AG04450 (cell line): Measurements from ENCODE around the gene GAL3ST3. TPM values are rescaled to one million over a fixed set of nuclear protein-coding genes. Genes with fewer than 3 reads are reported as not detected.
A peak's percentile ranks its signal among the peaks of the same experiment; 100 is the strongest.

Experiments used
- CTCF ChIA-PET: fragments of 300-600, 350-600 bp; formaldehyde crosslinking; extraction: SDS; loops from one replicate; lab custom pipeline; 2022; ENCODE audit warnings: antibody characterized with exemption, inconsistent platforms; lab: Charles Lee
- POLR2A ChIA-PET: fragments of 350-600 bp; formaldehyde crosslinking; extraction: SDS; loops from one replicate; lab custom pipeline; 2021; ENCODE audit warnings: antibody characterized with exemption, inconsistent platforms; lab: Yijun Ruan, JAX
- DNase-seq: peaks from one replicate; pipeline ENCODE4 v3.0.0-alpha.2; 2011; ENCODE audit warnings: low read depth, low spot score
- H3K27ac ChIP-seq: one replicate; pipeline ENCODE4 v1.5.1; 2012; ENCODE audit warnings: low read depth, low read length, control low read depth
- H3K27me3 ChIP-seq: one replicate; pipeline ENCODE4 v1.6.0; 2012; ENCODE audit warnings: low read length; ENCODE audit not compliant: control insufficient read depth, insufficient read depth
- H3K4me3 ChIP-seq: 2 replicates; pipeline ENCODE4 v1.5.1; 2011; ENCODE audit warnings: mild to moderate bottlenecking, low read depth, low read length, control low read depth
- H3K9me3 ChIP-seq: 2 replicates; pipeline ENCODE4 v1.5.1; 2012; ENCODE audit warnings: low read length; ENCODE audit not compliant: control insufficient read depth, insufficient read depth
- CTCF ChIP-seq: IDR thresholded peaks from 2 replicates; pipeline ENCODE4 v1.5.1; 2011; ENCODE audit warnings: low read depth, low read length, control low read depth, inconsistent platforms
- polyA plus RNA-seq: library from polyadenylated mRNA; depleted of rRNA; stranded (reverse); fragments of >200 nt; gene quantifications from 2 replicates; pipeline ENCODE4 v1.2.3, GENCODE V29; 2011

GAL3ST3 gene
- polyA plus RNA-seq, 1 experiment, result 0.11 TPM

GRCh38 chr11:66073669-66074068 lies 24.7 kb upstream of the GAL3ST3 start:
- ChIA-PET POLR2A (interaction anchor here (0.6 kb wide), 1 partner anchor 72 kb away, joined by 3 read pairs; the partner anchor contains the start of genes BANF1 and EIF1AD), CTCF (interaction anchor here (0.7 to 1.2 kb wide), 2 partner anchors 40 to 998 kb away, joined by 3 to 4 read pairs; no protein-coding TSS in a partner anchor)
- TF ChIP-seq CTCF, result no peak
- no peak overlapping the region for H3K4me3 ChIP-seq
- H3K9me3 ChIP-seq, result no peaks in the 10 kb centered on the region
- no peak for DNase-seq
- H3K27ac ChIP-seq, result no peak overlapping the region
- H3K27me3 ChIP-seq, result no peaks in the 10 kb centered on the region

- no peak for TF ChIP-seq CTCF
- no peaks in the 10 kb centered on the region for H3K27me3 ChIP-seq
- no peak overlapping the region for H3K4me3 ChIP-seq
- no peaks in the 10 kb centered on the region for H3K9me3 ChIP-seq
- DNase-seq, result no peak
- no peak overlapping the region for H3K27ac ChIP-seq
- CTCF ChIA-PET, result interaction anchor here (0.5 to 1.5 kb wide), 4 partner anchors 15 to 1039 kb away, joined by 3 read pairs; no protein-coding TSS in a partner anchor
- POLR2A ChIA-PET, result no interaction called here
Measured at GRCh38 chr11:66072518-66072917, 23.6 kb upstream of the GAL3ST3 start.

- TF ChIP-seq CTCF, result no peak
- no peaks in the 10 kb centered on the region for H3K27me3 ChIP-seq
Measured at GRCh38 chr11:66072081-66072480, 23.1 kb upstream of the GAL3ST3 start.

DNA sequence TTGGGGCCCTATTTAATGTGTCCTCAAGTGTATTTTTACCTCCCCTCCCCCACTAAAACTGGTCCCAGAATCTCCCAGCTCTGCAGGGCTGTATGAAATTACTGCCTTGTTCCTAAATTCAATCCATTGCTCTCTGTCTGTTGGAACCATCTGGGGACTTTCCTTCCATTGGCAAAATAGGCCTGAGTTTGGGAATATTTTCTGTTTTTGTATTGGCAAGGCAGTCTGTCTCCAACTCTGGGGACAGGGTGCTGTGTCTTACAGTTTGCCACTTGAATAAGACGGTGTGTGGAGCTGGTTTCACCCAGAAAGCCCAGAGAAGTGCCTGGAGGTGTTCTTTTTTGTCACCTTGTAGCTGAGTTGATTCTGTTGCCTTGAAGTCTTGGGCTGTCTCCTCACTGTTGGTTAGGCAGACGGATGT lies 22.4 kb upstream of the GAL3ST3 start:
- TF ChIP-seq CTCF, result no peak
- H3K27ac ChIP-seq, result peak overlapping the region; percentile 39
- no peaks in the 10 kb centered on the region for H3K9me3 ChIP-seq
- POLR2A ChIA-PET, result interaction anchor here (0.6 to 3.0 kb wide), 4 partner anchors 20 to 151 kb away, joined by 3 to 12 read pairs (median 6); partner anchors contain the start of gene SF3B2
- H3K4me3 ChIP-seq, result peak overlapping the region; percentile 76
- H3K27me3 ChIP-seq, result no peaks in the 10 kb centered on the region
- CTCF ChIA-PET, result interaction anchor here (0.8 to 1.5 kb wide), 3 partner anchors 27 to 187 kb away, joined by 3 read pairs; no protein-coding TSS in a partner anchor
- no peak for DNase-seq

More at GRCh38 chr11:66072081-66072480, 23.1 kb upstream of the GAL3ST3 start:
- ChIA-PET CTCF (interaction anchor here (1.5 kb wide), 2 partner anchors 27 to 63 kb away, joined by 3 read pairs; no protein-coding TSS in a partner anchor), POLR2A (interaction anchor here (1.4 kb wide), 1 partner anchor 55 kb away, joined by 3 read pairs; no protein-coding TSS in a partner anchor)
- DNase-seq, result no peak
- Histone ChIP-seq H3K27ac (no peak overlapping the region), H3K4me3 (no peak overlapping the region; the same call in 1 of the 2 replicates), H3K9me3 (no peaks in the 10 kb centered on the region)
